ENCODE data around the gene DNAJC18.
A peak's percentile ranks its signal among the peaks of the same experiment; 100 is the strongest.

The DNAJC18 gene

DNA sequence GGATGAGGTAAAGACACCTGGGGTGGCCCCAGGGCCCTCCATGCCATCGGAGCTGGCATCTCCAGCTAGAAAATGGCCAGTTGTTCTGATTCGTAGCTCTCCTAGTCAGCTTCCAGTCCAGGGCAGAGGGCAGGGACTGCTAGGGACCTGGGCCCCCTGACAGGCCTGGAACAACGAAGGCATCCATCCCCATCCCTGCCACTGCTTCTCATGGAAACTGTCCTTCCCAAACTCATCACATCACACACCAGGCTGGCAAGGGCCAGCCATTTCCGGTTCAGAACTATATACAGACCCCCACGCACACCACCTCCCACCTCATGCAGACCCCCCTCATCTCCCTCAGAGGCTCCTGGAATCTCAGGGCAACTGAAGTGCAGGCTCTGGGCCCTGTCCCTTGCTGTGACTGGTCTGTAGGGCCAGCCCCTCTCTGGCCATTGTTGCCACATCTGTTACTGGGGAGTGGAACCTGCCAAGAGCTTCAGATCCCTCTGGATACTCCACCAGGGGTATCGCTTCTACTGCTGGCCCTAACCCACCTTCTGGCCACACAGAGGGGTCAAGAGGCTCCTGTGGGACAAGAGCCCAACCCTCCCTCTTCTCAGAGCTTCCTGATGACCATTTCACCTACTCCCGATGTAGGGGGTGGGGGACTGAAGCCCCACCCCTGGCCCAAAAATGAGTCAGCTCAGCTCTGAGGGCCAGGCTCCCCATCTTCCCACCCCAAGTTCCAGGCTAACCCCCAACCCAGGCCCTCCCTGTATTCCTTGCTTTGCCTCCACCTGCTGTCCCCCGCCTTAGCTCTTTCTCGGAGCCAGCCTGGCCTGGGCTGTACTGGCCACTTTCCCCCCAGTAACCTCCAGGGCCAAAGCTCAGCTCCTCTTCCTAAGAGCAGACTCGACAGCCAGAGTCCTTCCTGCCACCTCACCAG, 48.4 kb downstream of the DNAJC18 start:
- H3K4me3 ChIP-seq (ENCODE audit: low read depth, low read length, poor library complexity, severe bottlenecking) = peak overlapping the region; percentile 90
- peaks cover 86% of the 10 kb centered on the region for H3K4me1 ChIP-seq (ENCODE audit: insufficient read depth, low read length, severe bottlenecking)
- no peaks in the 10 kb centered on the region for H3K9me3 ChIP-seq (ENCODE audit: low read length)
- H3K27ac ChIP-seq (ENCODE audit: low read depth, low read length, poor library complexity, severe bottlenecking) = peak overlapping the region; percentile 98
- H3K79me2 ChIP-seq (ENCODE audit: insufficient read depth, low read length) = no peaks in the 10 kb centered on the region; the same call in 1 of the 2 replicates
- H3K9ac ChIP-seq (ENCODE audit: low read length) = peak overlapping the region; percentile 97
- no peak overlapping the region for H2AFZ ChIP-seq (ENCODE audit: low read length)
- H3K27me3 ChIP-seq (ENCODE audit: insufficient read depth, low read length) = no peaks in the 10 kb centered on the region
- TF ChIP-seq, protein P1, sequence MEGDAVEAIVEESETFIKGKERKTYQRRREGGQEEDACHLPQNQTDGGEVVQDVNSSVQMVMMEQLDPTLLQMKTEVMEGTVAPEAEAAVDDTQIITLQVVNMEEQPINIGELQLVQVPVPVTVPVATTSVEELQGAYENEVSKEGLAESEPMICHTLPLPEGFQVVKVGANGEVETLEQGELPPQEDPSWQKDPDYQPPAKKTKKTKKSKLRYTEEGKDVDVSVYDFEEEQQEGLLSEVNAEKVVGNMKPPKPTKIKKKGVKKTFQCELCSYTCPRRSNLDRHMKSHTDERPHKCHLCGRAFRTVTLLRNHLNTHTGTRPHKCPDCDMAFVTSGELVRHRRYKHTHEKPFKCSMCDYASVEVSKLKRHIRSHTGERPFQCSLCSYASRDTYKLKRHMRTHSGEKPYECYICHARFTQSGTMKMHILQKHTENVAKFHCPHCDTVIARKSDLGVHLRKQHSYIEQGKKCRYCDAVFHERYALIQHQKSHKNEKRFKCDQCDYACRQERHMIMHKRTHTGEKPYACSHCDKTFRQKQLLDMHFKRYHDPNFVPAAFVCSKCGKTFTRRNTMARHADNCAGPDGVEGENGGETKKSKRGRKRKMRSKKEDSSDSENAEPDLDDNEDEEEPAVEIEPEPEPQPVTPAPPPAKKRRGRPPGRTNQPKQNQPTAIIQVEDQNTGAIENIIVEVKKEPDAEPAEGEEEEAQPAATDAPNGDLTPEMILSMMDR (IDR thresholded peaks at IDR 0.05; ENCODE audit: low read length) = no peak
- TF ChIP-seq EZH2 (IDR thresholded peaks at IDR 0.05; ENCODE audit: borderline replicate concordance, low read length) = no peak
- H3K36me3 ChIP-seq (ENCODE audit: insufficient read depth, low read length) = peaks cover 33% of the 10 kb centered on the region
- no peaks in the 10 kb centered on the region for H3F3A ChIP-seq (ENCODE audit: insufficient read depth, low read length)
- no peaks in the 10 kb centered on the region for H4K20me1 ChIP-seq (ENCODE audit: insufficient read depth, low read length)
- no peaks in the 10 kb centered on the region for H3K9me2 ChIP-seq (ENCODE audit: low read depth, low read length)
- H3K4me2 ChIP-seq (ENCODE audit: low read length) = peak overlapping the region; percentile 88

DNA sequence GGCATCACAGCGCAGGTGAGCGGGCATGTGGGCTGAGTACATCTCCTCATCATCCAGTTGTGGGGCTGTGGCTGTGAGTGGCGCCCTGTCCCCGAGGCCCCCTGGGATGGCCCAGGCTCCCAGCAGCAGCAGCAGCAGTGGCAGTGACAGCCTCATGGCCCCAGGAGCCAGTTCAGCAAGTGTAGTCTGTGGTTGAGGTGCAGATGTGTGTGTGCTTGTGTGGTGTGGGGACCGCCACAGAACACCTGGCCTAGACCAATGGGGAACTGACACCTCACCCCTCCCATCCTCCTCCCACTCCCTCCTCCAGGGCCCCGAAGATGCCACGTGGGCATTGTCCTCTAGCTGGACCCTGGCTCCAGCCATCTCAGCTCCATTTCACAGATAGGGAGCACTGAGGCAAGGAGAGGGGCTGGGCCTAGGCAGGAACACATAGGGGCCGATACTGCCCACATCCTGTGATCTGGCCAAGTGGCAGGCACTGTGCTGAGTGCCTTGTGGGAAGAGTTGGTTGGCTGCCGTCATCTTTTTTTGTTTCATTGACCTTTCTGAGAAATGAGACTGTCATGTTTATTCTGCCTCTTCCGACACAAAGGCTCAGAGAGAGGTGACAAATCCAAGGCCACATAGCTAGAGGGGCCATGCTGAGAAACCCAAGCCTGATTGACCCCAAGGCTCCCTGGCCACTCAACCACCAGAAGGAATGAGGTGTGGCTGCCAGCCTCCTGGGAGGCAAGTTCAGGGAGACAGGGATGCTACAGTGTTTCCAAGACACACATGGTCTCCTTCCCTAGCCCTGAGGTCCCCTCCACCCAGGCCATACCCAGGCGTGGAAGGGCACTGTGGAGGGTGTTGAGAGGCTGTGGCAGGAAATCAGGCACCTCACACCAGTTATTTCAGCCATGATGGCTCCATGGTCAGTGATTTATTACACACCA, 49.4 kb downstream of the DNAJC18 start, which contains the start of gene MZB1:
Gene MZB1 (minus strand): TSS at position 213 of the 938 bp plus-strand sequence. CDS start 57 bp downstream, at position 156.
- Histone ChIP-seq H3K36me3 (ENCODE audit: insufficient read depth, low read length) (peaks cover 34% of the 10 kb centered on the region), H3K9me3 (ENCODE audit: low read length) (no peaks in the 10 kb centered on the region), H3K9me2 (ENCODE audit: low read depth, low read length) (no peaks in the 10 kb centered on the region), H3K27ac (ENCODE audit: low read depth, low read length, poor library complexity, severe bottlenecking) (peak within 1 kb of the TSS; percentile 98), H2AFZ (ENCODE audit: low read length) (no peak within 1 kb of the TSS), H3K4me3 (ENCODE audit: low read depth, low read length, poor library complexity, severe bottlenecking) (peak within 1 kb of the TSS; percentile 90), H3K9ac (ENCODE audit: low read length) (peak within 1 kb of the TSS; percentile 97), H3K79me2 (ENCODE audit: insufficient read depth, low read length) (no peaks in the 10 kb centered on the region; the same call in 1 of the 2 replicates), H3K27me3 (ENCODE audit: insufficient read depth, low read length) (no peaks in the 10 kb centered on the region), H4K20me1 (ENCODE audit: insufficient read depth, low read length) (no peaks in the 10 kb centered on the region), H3F3A (ENCODE audit: insufficient read depth, low read length) (no peaks in the 10 kb centered on the region; the same call in 1 of the 2 replicates), H3K4me2 (ENCODE audit: low read length) (peak within 1 kb of the TSS; percentile 88), H3K4me1 (ENCODE audit: insufficient read depth, low read length, severe bottlenecking) (peaks cover 86% of the 10 kb centered on the region)
- no peak for TF ChIP-seq EZH2 (IDR thresholded peaks at IDR 0.05; ENCODE audit: borderline replicate concordance, low read length)
- TF ChIP-seq, protein P1 (IDR thresholded peaks at IDR 0.05; ENCODE audit: low read length) = no peak

DNA sequence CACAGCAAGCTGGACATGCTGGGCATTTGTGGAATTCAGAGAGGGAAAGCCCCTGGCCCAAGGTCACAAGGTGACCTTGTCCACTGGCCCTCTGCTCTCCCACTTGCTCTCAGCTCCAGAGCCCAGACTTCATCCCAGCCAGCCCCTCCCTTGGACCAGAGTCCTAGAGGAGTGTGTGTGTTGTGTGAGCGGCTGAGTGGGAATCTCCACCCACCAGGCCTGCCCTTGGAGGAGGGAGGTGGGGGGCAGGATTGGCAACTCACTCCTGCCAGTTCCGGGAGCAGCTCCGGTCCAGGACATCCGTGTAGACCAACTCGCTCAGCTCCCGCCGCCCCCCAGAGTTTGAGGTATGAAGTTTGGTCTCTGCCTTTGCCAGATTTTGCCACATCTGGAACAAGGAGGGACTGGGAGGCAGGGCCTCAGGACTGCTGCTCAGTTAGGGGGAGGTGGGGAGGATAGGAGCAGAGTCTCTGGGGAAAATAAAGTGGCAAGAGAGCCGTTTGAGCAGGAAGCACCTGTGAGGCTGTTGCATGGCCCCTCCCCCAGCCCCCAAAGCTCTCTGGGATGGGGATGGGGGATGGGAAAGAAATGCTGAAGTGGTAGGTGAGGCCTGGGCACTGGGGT, 51.0 kb downstream of the DNAJC18 start:
- no peaks in the 10 kb centered on the region for H3K27me3 ChIP-seq (ENCODE audit: insufficient read depth, low read length)
- peak overlapping the region; percentile 90 for H3K4me3 ChIP-seq (ENCODE audit: low read depth, low read length, poor library complexity, severe bottlenecking)
- peak overlapping the region; percentile 88 for H3K4me2 ChIP-seq (ENCODE audit: low read length)
- H3K36me3 ChIP-seq (ENCODE audit: insufficient read depth, low read length) = peaks cover 34% of the 10 kb centered on the region
- H2AFZ ChIP-seq (ENCODE audit: low read length) = no peak overlapping the region
- TF ChIP-seq EZH2 (IDR thresholded peaks at IDR 0.05; ENCODE audit: borderline replicate concordance, low read length) = no peak
- TF ChIP-seq, protein P1 (IDR thresholded peaks at IDR 0.05; ENCODE audit: low read length) = no peak
- H3K9me2 ChIP-seq (ENCODE audit: low read depth, low read length) = no peaks in the 10 kb centered on the region
- H3K79me2 ChIP-seq (ENCODE audit: insufficient read depth, low read length) = no peaks in the 10 kb centered on the region; the same call in 1 of the 2 replicates
- H3K9me3 ChIP-seq (ENCODE audit: low read length) = no peaks in the 10 kb centered on the region
- H3K27ac ChIP-seq (ENCODE audit: low read depth, low read length, poor library complexity, severe bottlenecking) = peak overlapping the region; percentile 98
- peak overlapping the region; percentile 97 for H3K9ac ChIP-seq (ENCODE audit: low read length)
- no peaks in the 10 kb centered on the region for H4K20me1 ChIP-seq (ENCODE audit: insufficient read depth, low read length)
- H3F3A ChIP-seq (ENCODE audit: insufficient read depth, low read length) = no peaks in the 10 kb centered on the region; the same call in 1 of the 2 replicates
- peaks cover 86% of the 10 kb centered on the region for H3K4me1 ChIP-seq (ENCODE audit: insufficient read depth, low read length, severe bottlenecking)

Data from OCI-LY1 (cell line).